Measurements from ENCODE around the gene LRPAP1. TPM values are rescaled to one million over a fixed set of nuclear protein-coding genes. Genes with fewer than 3 reads are reported as not detected.
A peak's percentile ranks its signal among the peaks of the same experiment; 100 is the strongest.

Gene LRPAP1
- total RNA-seq, 4 donors from 2014 or later, result 65.0 to 131 (median 100) TPM

DNA sequence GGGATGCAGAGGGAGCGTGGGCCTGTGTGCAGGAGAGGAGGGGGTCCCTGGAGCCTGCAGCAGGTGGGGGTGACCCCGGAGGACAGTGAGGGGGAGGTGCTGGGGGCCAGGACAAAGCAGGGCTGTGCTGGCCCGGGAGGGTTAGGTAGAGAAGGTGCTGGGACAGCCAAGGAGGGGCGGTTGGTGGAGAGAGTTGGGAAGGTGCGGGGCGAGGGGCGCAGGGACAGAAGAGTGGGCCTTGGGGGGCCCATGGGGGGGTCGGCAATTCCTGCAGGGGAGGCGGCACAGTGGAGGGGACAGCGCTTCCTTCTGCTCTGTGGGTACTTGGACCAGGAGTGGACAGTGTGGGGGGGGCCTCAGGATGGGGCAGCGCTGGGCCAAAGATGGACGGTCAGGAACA, 32.5 kb downstream of the LRPAP1 start:
- intact Hi-C loops (cut with DNase I; ENCODE audit: low total_unique reads), result no loop called here
- Histone ChIP-seq H3K36me3 (no peaks in the 10 kb centered on the region), H3K27me3 (no peaks in the 10 kb centered on the region), H3K4me1 (peaks cover 0 to 4% of the 10 kb centered on the region in 2 donors), H3K4me3 (no peak overlapping the region), H3K27ac (no peak overlapping the region), H3K9me3 (no peaks in the 10 kb centered on the region)
- ATAC-seq (no peak), DNase-seq (no peak)
- in situ Hi-C loops (cut with MboI; ENCODE audit: low sequenced_read_pairs in 4 of 4), result no loop called here
- TF ChIP-seq, protein P1, sequence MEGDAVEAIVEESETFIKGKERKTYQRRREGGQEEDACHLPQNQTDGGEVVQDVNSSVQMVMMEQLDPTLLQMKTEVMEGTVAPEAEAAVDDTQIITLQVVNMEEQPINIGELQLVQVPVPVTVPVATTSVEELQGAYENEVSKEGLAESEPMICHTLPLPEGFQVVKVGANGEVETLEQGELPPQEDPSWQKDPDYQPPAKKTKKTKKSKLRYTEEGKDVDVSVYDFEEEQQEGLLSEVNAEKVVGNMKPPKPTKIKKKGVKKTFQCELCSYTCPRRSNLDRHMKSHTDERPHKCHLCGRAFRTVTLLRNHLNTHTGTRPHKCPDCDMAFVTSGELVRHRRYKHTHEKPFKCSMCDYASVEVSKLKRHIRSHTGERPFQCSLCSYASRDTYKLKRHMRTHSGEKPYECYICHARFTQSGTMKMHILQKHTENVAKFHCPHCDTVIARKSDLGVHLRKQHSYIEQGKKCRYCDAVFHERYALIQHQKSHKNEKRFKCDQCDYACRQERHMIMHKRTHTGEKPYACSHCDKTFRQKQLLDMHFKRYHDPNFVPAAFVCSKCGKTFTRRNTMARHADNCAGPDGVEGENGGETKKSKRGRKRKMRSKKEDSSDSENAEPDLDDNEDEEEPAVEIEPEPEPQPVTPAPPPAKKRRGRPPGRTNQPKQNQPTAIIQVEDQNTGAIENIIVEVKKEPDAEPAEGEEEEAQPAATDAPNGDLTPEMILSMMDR (IDR thresholded peaks at IDR 0.05 in 4 of 5, conservative IDR thresholded peaks at IDR 0.05 in 1 of 5), result no peak
- no peak for TF ChIP-seq POLR2A (IDR thresholded peaks at IDR 0.05)

DNA sequence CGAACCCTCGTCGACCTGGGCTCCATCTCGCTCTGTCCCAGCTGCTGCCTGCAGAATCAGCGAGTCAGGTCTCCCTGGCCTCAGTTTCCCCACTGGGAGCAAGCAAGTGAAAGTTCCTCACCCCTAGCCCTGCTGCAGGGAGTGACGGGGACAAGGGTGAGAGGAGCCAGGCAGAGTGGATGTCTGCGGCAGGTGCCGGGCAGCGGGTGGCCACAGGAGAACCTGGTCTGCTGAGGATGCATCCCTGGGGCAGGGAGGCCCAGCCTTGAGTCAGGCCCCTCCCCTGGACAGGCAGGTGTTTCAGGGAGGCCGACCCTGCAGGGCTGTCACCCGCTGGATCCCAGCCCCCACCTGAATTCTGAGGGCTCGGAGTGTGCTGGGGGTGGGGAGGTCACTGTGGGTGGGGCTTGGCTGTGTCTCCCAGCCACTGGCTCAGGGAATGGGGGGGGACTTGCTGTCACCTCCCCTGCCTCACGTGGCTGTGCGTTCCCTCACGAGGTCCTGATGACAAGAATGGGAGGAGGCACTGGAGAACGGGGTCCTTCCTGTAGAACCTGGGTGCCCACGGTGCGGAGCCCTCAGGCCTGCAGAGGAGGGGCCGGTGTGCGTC, 33.2 kb downstream of the LRPAP1 start:
- Histone ChIP-seq H3K27me3 (no peaks in the 10 kb centered on the region), H3K9me3 (no peaks in the 10 kb centered on the region), H3K27ac (peak overlapping the region in 1 of 4 donors; percentile 24), H3K4me3 (no peak overlapping the region), H3K36me3 (no peaks in the 10 kb centered on the region), H3K4me1 (peaks cover 0 to 4% of the 10 kb centered on the region in 2 donors)
- ATAC-seq (no peak), DNase-seq (no peak)
- in situ Hi-C loops (cut with MboI; ENCODE audit: low sequenced_read_pairs in 4 of 4) (no loop called here), intact Hi-C loops (cut with DNase I; ENCODE audit: low total_unique reads) (no loop called here)
- no peak for TF ChIP-seq POLR2A (IDR thresholded peaks at IDR 0.05)
- TF ChIP-seq, protein P1 (IDR thresholded peaks at IDR 0.05 in 4 of 5, conservative IDR thresholded peaks at IDR 0.05 in 1 of 5), result no peak

DNA sequence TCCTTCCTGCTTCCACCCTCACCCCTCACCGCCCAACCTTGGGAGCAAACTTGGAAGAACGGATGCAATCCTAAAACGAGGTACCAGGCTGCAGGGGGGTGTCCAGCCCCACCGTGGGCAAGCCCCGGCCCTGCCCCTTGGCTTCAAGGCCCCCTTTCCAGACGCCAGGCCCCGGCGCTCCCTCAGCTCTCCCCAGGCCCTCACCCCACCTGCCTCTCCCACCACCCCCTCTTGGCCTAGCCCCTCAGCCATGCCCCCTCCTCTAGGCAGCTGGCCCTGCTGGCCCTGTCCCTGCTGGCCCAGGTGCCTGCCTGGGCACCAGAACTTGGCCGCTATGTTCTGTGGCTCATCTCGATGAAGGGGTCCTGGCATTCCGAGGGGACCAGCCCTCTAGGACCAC, 33.8 kb downstream of the LRPAP1 start:
- ATAC-seq (no peak), DNase-seq (no peak)
- Histone ChIP-seq H3K27ac (peak overlapping the region in 1 of 4 donors; percentile 55), H3K9me3 (no peaks in the 10 kb centered on the region), H3K27me3 (no peaks in the 10 kb centered on the region), H3K36me3 (no peaks in the 10 kb centered on the region), H3K4me3 (no peak overlapping the region), H3K4me1 (peaks cover 0 to 4% of the 10 kb centered on the region in 2 donors)
- TF ChIP-seq, protein P1 (IDR thresholded peaks at IDR 0.05 in 4 of 5, conservative IDR thresholded peaks at IDR 0.05 in 1 of 5), result no peak
- TF ChIP-seq POLR2A (IDR thresholded peaks at IDR 0.05), result no peak
- in situ Hi-C loops (cut with MboI; ENCODE audit: low sequenced_read_pairs in 4 of 4), result no loop called here
- intact Hi-C loops (cut with DNase I; ENCODE audit: low total_unique reads), result no loop called here

DNA sequence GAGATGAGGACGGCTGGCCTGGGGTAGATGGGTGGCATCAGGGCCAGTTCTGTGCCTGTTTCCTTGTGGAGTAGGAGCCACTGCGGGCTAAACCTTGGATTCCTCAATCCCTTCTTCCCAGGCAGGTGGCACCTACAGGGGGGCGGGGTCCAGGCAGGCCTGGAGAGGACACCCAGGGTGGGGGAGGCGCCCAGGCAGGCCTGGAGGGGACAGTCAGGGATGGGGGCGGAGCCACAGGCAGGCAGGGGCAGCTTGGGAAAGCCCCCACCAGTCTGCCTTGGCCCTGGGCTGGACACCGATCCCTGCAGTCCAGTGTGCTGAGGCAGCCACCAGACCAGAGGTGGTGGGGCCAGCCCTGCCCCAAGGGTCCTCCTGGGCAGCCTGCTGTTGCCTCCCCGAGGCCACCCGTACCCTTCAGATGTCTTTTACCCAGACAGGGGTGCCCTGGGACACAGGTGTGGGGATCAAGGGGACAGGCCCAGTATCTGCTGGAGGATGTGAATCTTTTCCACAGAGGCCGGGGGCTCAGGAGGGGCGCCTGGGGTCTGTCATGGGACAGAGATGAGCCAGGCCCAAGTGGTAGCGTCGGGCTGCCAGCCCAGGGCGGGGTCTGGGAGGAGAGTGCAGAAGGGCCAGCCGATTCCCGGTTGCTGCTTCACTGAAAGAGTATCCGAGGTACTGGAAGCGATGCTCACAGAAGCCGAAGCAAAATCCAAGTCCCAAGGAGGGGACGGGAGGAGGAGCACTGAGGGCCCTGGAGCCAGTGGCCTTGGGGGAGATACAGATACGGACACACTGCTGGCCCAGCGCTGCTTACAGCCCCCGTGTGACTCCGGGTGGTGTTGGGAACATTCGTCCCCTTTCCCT, 34.5 kb downstream of the LRPAP1 start:
- TF ChIP-seq POLR2A (IDR thresholded peaks at IDR 0.05), result no peak
- TF ChIP-seq, protein P1 (IDR thresholded peaks at IDR 0.05 in 4 of 5, conservative IDR thresholded peaks at IDR 0.05 in 1 of 5), result no peak
- no peak for ATAC-seq
- intact Hi-C loops (cut with DNase I; ENCODE audit: low total_unique reads) (no loop called here), in situ Hi-C loops (cut with MboI; ENCODE audit: low sequenced_read_pairs in 4 of 4) (no loop called here)
- Histone ChIP-seq H3K36me3 (peaks cover 0 to 3% of the 10 kb centered on the region in 2 donors), H3K27ac (peak overlapping the region in 2 of 4 donors; percentile 41 to 55), H3K4me1 (peaks cover 0 to 4% of the 10 kb centered on the region in 2 donors), H3K9me3 (no peaks in the 10 kb centered on the region), H3K4me3 (no peak overlapping the region), H3K27me3 (no peaks in the 10 kb centered on the region)
- no peak for DNase-seq
